GM18502 (cell line): Measurements from ENCODE around the gene SLC25A25.

Experiments
- ATAC-seq: cut with Tn5 transposase; IDR thresholded peaks from one replicate; pipeline ENCODE4 v1.9.1; 2021; ENCODE audit warnings: mild to moderate bottlenecking; ENCODE audit not compliant: unreplicated experiment, poor library complexity

The SLC25A25 gene

GRCh38 chr9:128049843-128050242 lies 18.2 kb upstream of the SLC25A25 start:
- no peak for ATAC-seq

- ATAC-seq, result no peak
Observed at GRCh38 chr9:128051932-128052709, 15.9 kb upstream of the SLC25A25 start.

- ATAC-seq, result no peak
Observed at GRCh38 chr9:128053560-128053959, 14.5 kb upstream of the SLC25A25 start.

GRCh38 chr9:128054087-128054486 lies 13.9 kb upstream of the SLC25A25 start:
- ATAC-seq, result no peak

- ATAC-seq, result no peak
Observed at GRCh38 chr9:128055344-128056040, 12.5 kb upstream of the SLC25A25 start.

GRCh38 chr9:128056086-128056485 lies 11.9 kb upstream of the SLC25A25 start:
- ATAC-seq, result no peak

GRCh38 chr9:128056887-128057723 lies 10.9 kb upstream of the SLC25A25 start:
- ATAC-seq, result no peak

- no peak for ATAC-seq
Observed at GRCh38 chr9:128057724-128058409, 10.2 kb upstream of the SLC25A25 start.

- no peak for ATAC-seq
Observed at GRCh38 chr9:128059365-128059983, 8.6 kb upstream of the SLC25A25 start.

- ATAC-seq, result no peak
Observed at GRCh38 chr9:128061275-128061960, 6.6 kb upstream of the SLC25A25 start.

GRCh38 chr9:128062279-128062678 lies 5.8 kb upstream of the SLC25A25 start:
- no peak for ATAC-seq

- no peak for ATAC-seq
Observed at GRCh38 chr9:128062846-128063831, 4.9 kb upstream of the SLC25A25 start.

GRCh38 chr9:128065907-128066712 lies 1.9 kb upstream of the SLC25A25 start:
- ATAC-seq, result no peak

- peak; percentile 57 for ATAC-seq
Observed at GRCh38 chr9:128066713-128067644, 1.1 kb upstream of the SLC25A25 start, which contains the start of gene NAIF1. Gene NAIF1 (minus strand): TSS chr9:128067320. CDS start chr9:128067101, 219 bp downstream.

GRCh38 chr9:128068386-128069205 lies 564 bp downstream of the SLC25A25 start:
- peak; percentile 7 for ATAC-seq
